ENCODE data around the gene DMD. TPM values are rescaled to one million over a fixed set of nuclear protein-coding genes. Genes with fewer than 3 reads are reported as not detected.

The DMD gene
- total and polyA plus RNA-seq, 7 donors: 2.5 to 260 (median 183) TPM

GRCh38 chrX:31653422-31653821 is 1557.9 kb downstream of the DMD start:
- Histone ChIP-seq H3K9me3 (no peaks in the 10 kb centered on the region), H3K27ac (no peak overlapping the region), H3K36me3 (no peaks in the 10 kb centered on the region), H3K27me3 (no peaks in the 10 kb centered on the region), H3K4me3 (no peak overlapping the region), H3K4me1 (no peaks in the 10 kb centered on the region)
- intact Hi-C loops (cut with DNase I): loop anchor here (10.0 kb wide), 1 partner anchor 439 kb away; no protein-coding TSS in a partner anchor
- DNase-seq: no peak
- TF ChIP-seq POLR2AphosphoS5 (IDR thresholded peaks at IDR 0.05) (no peak), CTCF (IDR thresholded peaks at IDR 0.05) (no peak), POLR2A (IDR thresholded peaks at IDR 0.05) (no peak), EP300 (IDR thresholded peaks at IDR 0.05) (no peak)

- no peak overlapping the region for H3K4me3 ChIP-seq
- H3K36me3 ChIP-seq: no peaks in the 10 kb centered on the region
- intact Hi-C loops (cut with DNase I): loop anchor here (10.0 kb wide), 1 partner anchor 438 kb away; no protein-coding TSS in a partner anchor
- no peak for TF ChIP-seq EP300 (IDR thresholded peaks at IDR 0.05)
- TF ChIP-seq POLR2AphosphoS5 (IDR thresholded peaks at IDR 0.05): no peak
- TF ChIP-seq CTCF (IDR thresholded peaks at IDR 0.05): no peak
- no peak for TF ChIP-seq POLR2A (IDR thresholded peaks at IDR 0.05)
- 37 to 67% methylated on average over 1 of the region's 1 CpG for WGBS, 2 donors
- no peaks in the 10 kb centered on the region for H3K9me3 ChIP-seq
- H3K27ac ChIP-seq: no peak overlapping the region
- DNase-seq: no peak
- no peaks in the 10 kb centered on the region for H3K4me1 ChIP-seq
- H3K27me3 ChIP-seq: no peaks in the 10 kb centered on the region
Measured at GRCh38 chrX:31652650-31653049, 1558.7 kb downstream of the DMD start.

- no peak for DNase-seq
- no peaks in the 10 kb centered on the region for H3K4me1 ChIP-seq
- no peak overlapping the region for H3K27ac ChIP-seq
- no peaks in the 10 kb centered on the region for H3K27me3 ChIP-seq
- no peak for TF ChIP-seq POLR2A (IDR thresholded peaks at IDR 0.05)
- WGBS, 2 donors: 93% methylated on average over 3 of the region's 3 CpGs
- H3K36me3 ChIP-seq: no peaks in the 10 kb centered on the region
- no peak overlapping the region for H3K4me3 ChIP-seq
- intact Hi-C loops (cut with DNase I): no loop called here
- H3K9me3 ChIP-seq: no peaks in the 10 kb centered on the region
Measured at GRCh38 chrX:31649201-31649600, 1562.1 kb downstream of the DMD start.

- DNase-seq: no peak
- Histone ChIP-seq H3K36me3 (no peaks in the 10 kb centered on the region), H3K27me3 (no peaks in the 10 kb centered on the region), H3K4me1 (no peaks in the 10 kb centered on the region), H3K9me3 (no peaks in the 10 kb centered on the region), H3K4me3 (no peak overlapping the region), H3K27ac (no peak overlapping the region)
- WGBS, 2 donors: 22 to 61% methylated on average over 2 of the region's 2 CpGs
- TF ChIP-seq POLR2A (IDR thresholded peaks at IDR 0.05): no peak
- TF ChIP-seq CTCF (IDR thresholded peaks at IDR 0.05): no peak
- TF ChIP-seq POLR2AphosphoS5 (IDR thresholded peaks at IDR 0.05): no peak
- no peak for TF ChIP-seq EP300 (IDR thresholded peaks at IDR 0.05)
- intact Hi-C loops (cut with DNase I): no loop called here
Measured at GRCh38 chrX:31633349-31633748, 1578.0 kb downstream of the DMD start.

GRCh38 chrX:31629195-31629594 is 1582.2 kb downstream of the DMD start:
- TF ChIP-seq EP300 (IDR thresholded peaks at IDR 0.05): no peak
- no peak for TF ChIP-seq POLR2A (IDR thresholded peaks at IDR 0.05)
- TF ChIP-seq CTCF (IDR thresholded peaks at IDR 0.05): no peak
- TF ChIP-seq POLR2AphosphoS5 (IDR thresholded peaks at IDR 0.05): no peak
- Histone ChIP-seq H3K4me3 (no peak overlapping the region), H3K27me3 (no peaks in the 10 kb centered on the region), H3K27ac (no peak overlapping the region), H3K36me3 (no peaks in the 10 kb centered on the region), H3K9me3 (no peaks in the 10 kb centered on the region), H3K4me1 (no peaks in the 10 kb centered on the region)
- no peak for DNase-seq
- 4 to 41% methylated on average over 3 of the region's 3 CpGs for WGBS, 2 donors
- intact Hi-C loops (cut with DNase I): no loop called here

Measured in sigmoid colon (tissue), 7 donors.